Measurements from ENCODE around the gene NUP107. TPM values are rescaled to one million over a fixed set of nuclear protein-coding genes. Genes with fewer than 3 reads are reported as not detected.
A peak's percentile ranks its signal among the peaks of the same experiment; 100 is the strongest.

Gene NUP107
- total RNA-seq, 2 experiments from 2014 or later = 37.2 to 38.7 TPM

- H3K27me3 Mint-ChIP-seq = no peaks in the 10 kb centered on the region
- intact Hi-C loops (cut with DNase I, micrococcal nuclease) = loop anchor here in 1 of 2 experiments (5.0 kb wide), 1 partner anchor 33 kb away; no protein-coding TSS in a partner anchor
- ATAC-seq (ENCODE audit: poor library complexity) (no peak), DNase-seq (no peak)
- H3K27ac ChIP-seq (ENCODE audit: low read depth in 1 of 2, low read length in 2 of 2) = no peak overlapping the region
- H3K36me3 ChIP-seq (ENCODE audit: insufficient read depth, low read length) = peaks cover 18% of the 10 kb centered on the region
- H3K36me3 Mint-ChIP-seq (ENCODE audit: low read depth) = peaks cover 58% of the 10 kb centered on the region
- H3K9me3 Mint-ChIP-seq = no peaks in the 10 kb centered on the region
- ChIA-PET CTCF (interaction anchor here (1.5 kb wide), 1 partner anchor 21 kb away, joined by 4 read pairs; no protein-coding TSS in a partner anchor), POLR2A (interaction anchor here (0.8 to 1.6 kb wide), 5 partner anchors 10 to 107 kb away, joined by 3 to 9 read pairs (median 4); partner anchors contain the start of genes RAP1B and SLC35E3)
- no peaks in the 10 kb centered on the region for H3K9me3 ChIP-seq (ENCODE audit: control insufficient read depth in 1 of 2, insufficient read depth in 1 of 2, low read length in 2 of 2)
- TF ChIP-seq CTCF (IDR thresholded peaks at IDR 0.05) = no peak
- H3K27ac Mint-ChIP-seq = peak overlapping the region; percentile 52
- peak overlapping the region; percentile 84 for H3K4me3 Mint-ChIP-seq
- H3K4me1 Mint-ChIP-seq (ENCODE audit: low read depth) = peaks cover 97% of the 10 kb centered on the region
- peaks cover 42% of the 10 kb centered on the region for H3K4me1 ChIP-seq (ENCODE audit: insufficient read depth, low read length)
- no peaks in the 10 kb centered on the region for H3K27me3 ChIP-seq (ENCODE audit: control insufficient read depth in 1 of 2, insufficient read depth in 2 of 2, low read length in 2 of 2)
- no peak overlapping the region for H3K4me3 ChIP-seq (ENCODE audit: low read length)
These were observed 47.9 kb upstream of the NUP107 start for GRCh38 chr12:68638721-68639395.

GRCh38 chr12:68639396-68639767, 47.4 kb upstream of the NUP107 start:
- intact Hi-C loops (cut with DNase I, micrococcal nuclease) = loop anchor here in 1 of 2 experiments (5.0 kb wide), 1 partner anchor 33 kb away; no protein-coding TSS in a partner anchor
- H3K27me3 Mint-ChIP-seq = no peaks in the 10 kb centered on the region
- H3K4me1 ChIP-seq (ENCODE audit: insufficient read depth, low read length) = peaks cover 43% of the 10 kb centered on the region
- H3K9me3 Mint-ChIP-seq = no peaks in the 10 kb centered on the region
- no peak overlapping the region for H3K4me3 ChIP-seq (ENCODE audit: low read length)
- no peak for TF ChIP-seq CTCF (IDR thresholded peaks at IDR 0.05)
- H3K36me3 Mint-ChIP-seq (ENCODE audit: low read depth) = peaks cover 59% of the 10 kb centered on the region
- DNase-seq = no peak
- H3K27ac Mint-ChIP-seq = peak overlapping the region; percentile 52
- H3K27me3 ChIP-seq (ENCODE audit: control insufficient read depth in 1 of 2, insufficient read depth in 2 of 2, low read length in 2 of 2) = no peaks in the 10 kb centered on the region
- peaks cover 16% of the 10 kb centered on the region for H3K36me3 ChIP-seq (ENCODE audit: insufficient read depth, low read length)
- ATAC-seq (ENCODE audit: poor library complexity) = peak; percentile 30
- H3K4me3 Mint-ChIP-seq = peak overlapping the region; percentile 84
- peak overlapping the region in 1 of 2 donors; percentile 3 for H3K27ac ChIP-seq (ENCODE audit: low read depth in 1 of 2, low read length in 2 of 2)
- peaks cover 96% of the 10 kb centered on the region for H3K4me1 Mint-ChIP-seq (ENCODE audit: low read depth)
- no peaks in the 10 kb centered on the region for H3K9me3 ChIP-seq (ENCODE audit: control insufficient read depth in 1 of 2, insufficient read depth in 1 of 2, low read length in 2 of 2)
- POLR2A ChIA-PET = interaction anchor here (0.6 to 2.2 kb wide), 7 partner anchors 9 to 106 kb away, joined by 3 to 9 read pairs (median 4); partner anchors contain the start of genes RAP1B and SLC35E3
- CTCF ChIA-PET = interaction anchor here (1.5 kb wide), 1 partner anchor 22 kb away, joined by 4 read pairs; no protein-coding TSS in a partner anchor

GRCh38 chr12:68641138-68641537, 45.6 kb upstream of the NUP107 start:
- H3K27ac ChIP-seq (ENCODE audit: low read depth in 1 of 2, low read length in 2 of 2) = peak overlapping the region in 1 of 2 donors; percentile 35
- H3K4me3 Mint-ChIP-seq = peak overlapping the region; percentile 76
- H3K9me3 ChIP-seq (ENCODE audit: control insufficient read depth in 1 of 2, insufficient read depth in 1 of 2, low read length in 2 of 2) = no peaks in the 10 kb centered on the region
- ATAC-seq (ENCODE audit: poor library complexity) (peak; percentile 55), DNase-seq (peak in 5 of 14 experiments; percentile 17 to 54 (median 42))
- ChIA-PET POLR2A (interaction anchor here (0.6 to 2.2 kb wide), 6 partner anchors 9 to 276 kb away, joined by 3 to 9 read pairs (median 4); partner anchors contain the start of gene RAP1B), CTCF (no interaction called here)
- H3K4me1 ChIP-seq (ENCODE audit: insufficient read depth, low read length) = peaks cover 46% of the 10 kb centered on the region
- TF ChIP-seq CTCF (IDR thresholded peaks at IDR 0.05) = no peak
- peak overlapping the region; percentile 17 for H3K4me3 ChIP-seq (ENCODE audit: low read length)
- H3K4me1 Mint-ChIP-seq (ENCODE audit: low read depth) = peaks cover 93% of the 10 kb centered on the region
- no peaks in the 10 kb centered on the region for H3K27me3 ChIP-seq (ENCODE audit: control insufficient read depth in 1 of 2, insufficient read depth in 2 of 2, low read length in 2 of 2)
- H3K9me3 Mint-ChIP-seq = no peaks in the 10 kb centered on the region
- H3K36me3 Mint-ChIP-seq (ENCODE audit: low read depth) = peaks cover 56% of the 10 kb centered on the region
- H3K27ac Mint-ChIP-seq = peak overlapping the region; percentile 52
- H3K27me3 Mint-ChIP-seq = no peaks in the 10 kb centered on the region
- H3K36me3 ChIP-seq (ENCODE audit: insufficient read depth, low read length) = peaks cover 17% of the 10 kb centered on the region
- intact Hi-C loops (cut with DNase I, micrococcal nuclease) = loop anchor here in 1 of 2 experiments (2.0 kb wide), 1 partner anchor 28 kb away; no protein-coding TSS in a partner anchor

All from CD4-positive, alpha-beta T cell (primary cell).